Right lobe of liver (tissue), 6 donors: ENCODE data around the gene RGS7BP. TPM values are rescaled to one million over a fixed set of nuclear protein-coding genes. Genes with fewer than 3 reads are reported as not detected.

Source experiments
- ATAC-seq, 4 donors: fragments of 200-7000 bp; cut with Tn5 transposase; one replicate each; pipeline ENCODE4 v1.9.1; 2020; ENCODE audit warnings: mild to moderate bottlenecking in 4 of 4, moderate library complexity in 4 of 4
- DNase-seq, 3 donors: peaks; one replicate each; pipeline ENCODE4 v3.0.0-alpha.2; 2020
- H3K27ac ChIP-seq, 3 donors: fragments of 200-600 bp; one replicate each; pipeline ENCODE4 v1.8.0; 2022
- H3K27me3 ChIP-seq, 2 donors: fragments of 200-600 bp; one replicate each; pipeline ENCODE4 v1.8.0; 2022
- H3K36me3 ChIP-seq, 4 donors: fragments of 200-600 bp; sonication (generic) in 1 of 4; one replicate each; pipeline versions ENCODE4 v1.5.1 to v1.8.0; 2017 to 2022; ENCODE audit warnings: control low read depth in 1 of 4
- H3K4me1 ChIP-seq, 4 donors: fragments of 200-600 bp; sonication (generic) in 1 of 4; one replicate each; pipeline versions ENCODE4 v1.5.1 to v1.8.0; 2017 to 2022; ENCODE audit warnings: control low read depth in 1 of 4
- H3K4me3 ChIP-seq, 3 donors: fragments of 200-600 bp; one replicate each; pipeline ENCODE4 v1.8.0; 2022
- H3K9me3 ChIP-seq, 4 donors: fragments of 200-600 bp; sonication (generic) in 1 of 4; one replicate each; pipeline versions ENCODE4 v1.5.1 to v1.8.0; 2017 to 2022; ENCODE audit warnings: control low read depth in 1 of 4
- CTCF ChIP-seq, 4 donors: fragments of 200-600 bp in 3 of 4; fragments of 450-650 bp in 1 of 4; IDR thresholded peaks; one replicate each; pipeline versions ENCODE4 v1.5.1 to v1.8.0; 2016 to 2022; ENCODE audit warnings: antibody characterized with exemption in 4 of 4, mild to moderate bottlenecking in 2 of 4
- POLR2A ChIP-seq: fragments of 450-650 bp; IDR thresholded peaks from one replicate; pipeline ENCODE4 v1.6.1; 2017; ENCODE audit warnings: antibody characterized with exemption, mild to moderate bottlenecking
- WGBS: methylation state at CpG from one replicate; pipeline ENCODE4 v1.1.6; 2018; ENCODE audit warnings: low coverage, low lambda C conversion rate; ENCODE audit not compliant: insufficient coverage; ENCODE audit errors: missing lambda C conversion rate; 5-methylcytosine and 5-hydroxymethylcytosine counted together
- intact Hi-C, 2 donors: fragments of 100-400 bp; cut with DNase I; formaldehyde crosslinking; loops; one replicate each; pipeline versions ENCODE4 v1.11.2 to v1.14.1; 2022
- total RNA-seq, 6 experiments: library from RNA; depleted of rRNA in 2 of 6; stranded (reverse); fragments of >200 nt in 2 of 6; fragmentation: NEBNext Ultra II Directional in 3 of 6; extraction: Animal tissue kit (Norgen Biotek cat#: 25700) in 3 of 6; gene quantifications; one replicate each; pipeline versions ENCODE4 v1.1.0 to v1.2.4, GENCODE V29; 2016 to 2023
- donor health status: DM: no; HTN: yes; CAD: no.
- donor health status: DM: no; HTN: no; CAD: no.
- donor health status: DM: no; HTN: no; CAD: no.
- donor health status: DM: no; HTN: yes; CAD: no.
- donor health status: DM: no; HTN: yes; CAD: no.

RGS7BP gene
- total RNA-seq, 6 experiments from 2014 or later = 0.84 to 1.8 (median 1.3) TPM

- whole genome bisulfite sequencing = 78% methylated on average over 1 of the region's 1 CpG
- Histone ChIP-seq H3K4me3 (no peak overlapping the region), H3K27me3 (no peaks in the 10 kb centered on the region), H3K36me3 (no peaks in the 10 kb centered on the region), H3K9me3 (no peaks in the 10 kb centered on the region), H3K4me1 (no peaks in the 10 kb centered on the region), H3K27ac (no peak overlapping the region)
- intact Hi-C loops = no loop called here
- ATAC-seq (no peak), DNase-seq (no peak)
- no peak for TF ChIP-seq POLR2A
- TF ChIP-seq CTCF (IDR thresholded peaks at IDR 0.05) = no peak
Measured at GRCh38 chr5:64514612-64515011, 8.8 kb downstream of the RGS7BP start.

GRCh38 chr5:64516216-64516615, 10.4 kb downstream of the RGS7BP start:
- no peaks in the 10 kb centered on the region for H3K36me3 ChIP-seq
- H3K9me3 ChIP-seq = no peaks in the 10 kb centered on the region
- no peak overlapping the region for H3K4me3 ChIP-seq
- H3K27me3 ChIP-seq = no peaks in the 10 kb centered on the region
- no peaks in the 10 kb centered on the region for H3K4me1 ChIP-seq
- intact Hi-C loops = no loop called here
- ATAC-seq (no peak), DNase-seq (no peak)
- TF ChIP-seq POLR2A = no peak
- no peak for TF ChIP-seq CTCF (IDR thresholded peaks at IDR 0.05)
- WGBS = 56% methylated on average over 4 of the region's 4 CpGs
- H3K27ac ChIP-seq = no peak overlapping the region

- H3K27me3 ChIP-seq = no peaks in the 10 kb centered on the region
- H3K36me3 ChIP-seq = no peaks in the 10 kb centered on the region
- DNase-seq = no peak
- H3K27ac ChIP-seq = no peak overlapping the region
- TF ChIP-seq POLR2A (no peak), CTCF (IDR thresholded peaks at IDR 0.05) (no peak)
- no CpG with 5 or more reads among the region's 2 CpGs for WGBS
- no peak overlapping the region for H3K4me3 ChIP-seq
- no peaks in the 10 kb centered on the region for H3K4me1 ChIP-seq
- intact Hi-C loops = no loop called here
- ATAC-seq = no peak
- no peaks in the 10 kb centered on the region for H3K9me3 ChIP-seq
Measured at GRCh38 chr5:64518793-64519192, 13.0 kb downstream of the RGS7BP start.

GRCh38 chr5:64519263-64519662, 13.4 kb downstream of the RGS7BP start:
- no peak overlapping the region for H3K4me3 ChIP-seq
- no peak for DNase-seq
- no peak overlapping the region for H3K27ac ChIP-seq
- H3K36me3 ChIP-seq = no peaks in the 10 kb centered on the region
- intact Hi-C loops = no loop called here
- no peaks in the 10 kb centered on the region for H3K9me3 ChIP-seq
- H3K4me1 ChIP-seq = no peaks in the 10 kb centered on the region
- no peaks in the 10 kb centered on the region for H3K27me3 ChIP-seq
- TF ChIP-seq CTCF (IDR thresholded peaks at IDR 0.05) (no peak), POLR2A (no peak)
- 45% methylated on average over 4 of the region's 4 CpGs for WGBS
- peak in 1 of 4 donors; percentile 69 for ATAC-seq
